Natural killer cell (primary cell): ENCODE results near the gene RGS10. TPM values are rescaled to one million over a fixed set of nuclear protein-coding genes. Genes with fewer than 3 reads are reported as not detected.
A peak's percentile ranks its signal among the peaks of the same experiment; 100 is the strongest.

Source experiments
- ATAC-seq, 3 donors: fragments of 150-1000 bp in 2 of 3; fragments of 200-7000 bp in 1 of 3; cut with Tn5 transposase; 1 replicate in 1 of 3; 2 replicates in 2 of 3; pipeline ENCODE4 v1.10.0; 2021; ENCODE audit warnings: mild to moderate bottlenecking in 2 of 3, moderate library complexity in 2 of 3
- DNase-seq, 2 donors: peaks; one replicate each; pipeline versions ENCODE4 v3.0.0 to v3.0.0-alpha.2; 2013 to 2021; ENCODE audit warnings: mixed read lengths in 1 of 2
- H3K27ac ChIP-seq: one replicate; pipeline ENCODE4 v1.5.1; 2013; ENCODE audit warnings: mild to moderate bottlenecking, low read length
- H3K27me3 ChIP-seq: one replicate; pipeline ENCODE4 v1.6.1; 2013; ENCODE audit warnings: low read length; ENCODE audit not compliant: control insufficient read depth, insufficient read depth
- H3K36me3 ChIP-seq: one replicate; pipeline ENCODE4 v1.6.1; 2013; ENCODE audit warnings: low read length; ENCODE audit not compliant: control insufficient read depth, insufficient read depth
- H3K4me1 ChIP-seq: one replicate; pipeline ENCODE4 v1.6.1; 2013; ENCODE audit warnings: low read length; ENCODE audit not compliant: control insufficient read depth, insufficient read depth
- H3K4me3 ChIP-seq: one replicate; pipeline ENCODE4 v1.5.1; 2013; ENCODE audit warnings: low read length
- H3K9me3 ChIP-seq: one replicate; pipeline ENCODE4 v1.6.1; 2013; ENCODE audit warnings: low read length; ENCODE audit not compliant: control insufficient read depth, insufficient read depth
- H3K27ac Mint-ChIP-seq, 2 donors: one replicate each; pipeline ENCODE4 v1.8.0; 2022; ENCODE audit warnings: mild to moderate bottlenecking in 2 of 2, mixed read lengths in 2 of 2, moderate library complexity in 1 of 2
- H3K27me3 Mint-ChIP-seq, 2 donors: one replicate each; pipeline ENCODE4 v1.8.0; 2022; ENCODE audit warnings: low read depth in 2 of 2, mixed read lengths in 2 of 2
- H3K36me3 Mint-ChIP-seq: one replicate; pipeline ENCODE4 v1.8.0; 2022; ENCODE audit warnings: mixed read lengths
- H3K4me1 Mint-ChIP-seq, 2 donors: one replicate each; pipeline ENCODE4 v1.8.0; 2022; ENCODE audit warnings: mixed read lengths in 2 of 2
- H3K4me3 Mint-ChIP-seq: one replicate; pipeline ENCODE4 v1.8.0; 2022; ENCODE audit warnings: mild to moderate bottlenecking, moderate library complexity, mixed read lengths
- H3K9me3 Mint-ChIP-seq, 2 donors: one replicate each; pipeline ENCODE4 v1.8.0; 2022; ENCODE audit warnings: mixed read lengths in 2 of 2
- WGBS: methylation state at CpG from one replicate; pipeline ENCODE4 v1.1.7; 2013; ENCODE audit warnings: missing lambda C conversion rate; ENCODE audit not compliant: insufficient coverage; 5-methylcytosine and 5-hydroxymethylcytosine counted together
- intact Hi-C: fragments of 100-400 bp; cut with micrococcal nuclease; formaldehyde crosslinking; loops from one replicate; pipeline ENCODE4 v1.14.2; 2022
- total RNA-seq, 4 donors: library from RNA; stranded (reverse); fragments of 120-200 nt in 1 of 4; gene quantifications; one replicate each; pipeline versions ENCODE4 v1.2.3 to v1.2.4, GENCODE V29; 2013 to 2022
- TF ChIP-seq, protein P1 (sequence below): fragments of 200-600 bp; IDR thresholded peaks from one replicate; pipeline ENCODE4 v1.8.0; 2022; ENCODE audit warnings: antibody characterized with exemption

RGS10 gene
- total RNA-seq, 3 donors from 2014 or later (not counting 1 experiment from before 2014, with no cell fraction given), result 13.5 to 25.7 (median 21.4) TPM

DNA sequence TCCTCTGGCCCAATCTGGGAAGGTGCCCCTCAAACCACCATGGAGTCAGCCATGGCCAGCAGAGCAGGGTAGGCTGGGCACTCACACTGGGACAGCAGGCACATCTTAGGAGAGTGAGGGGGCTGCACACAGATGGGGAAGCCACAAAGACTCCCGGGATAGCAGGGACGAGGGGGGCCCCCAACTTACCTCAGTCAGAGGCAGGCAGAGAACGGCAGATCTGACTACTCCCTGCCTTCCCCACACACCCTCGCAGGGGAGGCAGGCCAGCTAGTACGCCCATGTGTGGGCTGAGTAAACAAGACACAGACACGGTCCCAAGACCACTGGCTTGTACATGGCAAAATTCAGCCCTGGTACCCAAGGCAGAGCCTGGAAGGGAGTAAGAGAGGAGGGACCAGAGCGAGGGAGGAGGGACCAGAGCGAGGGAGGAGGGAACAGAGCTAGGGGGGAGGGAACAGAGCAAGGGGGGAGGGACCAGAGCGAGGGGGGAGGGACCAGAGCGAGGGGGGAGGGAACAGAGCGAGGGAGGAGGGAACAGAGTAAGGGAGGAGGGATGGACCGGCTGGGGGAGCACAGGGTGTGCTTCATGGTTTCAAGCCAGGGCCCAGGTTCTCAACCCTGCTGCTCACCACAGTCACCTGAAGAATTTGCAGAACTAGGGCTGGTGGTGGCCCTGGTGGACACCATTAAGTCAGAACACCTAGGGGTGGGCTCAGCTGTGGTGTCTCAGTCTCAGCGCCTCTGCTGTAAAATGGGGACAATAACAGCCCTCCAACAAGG is 73.8 kb downstream of the RGS10 start:
- no peak overlapping the region for H3K4me3 ChIP-seq
- TF ChIP-seq, protein P1, sequence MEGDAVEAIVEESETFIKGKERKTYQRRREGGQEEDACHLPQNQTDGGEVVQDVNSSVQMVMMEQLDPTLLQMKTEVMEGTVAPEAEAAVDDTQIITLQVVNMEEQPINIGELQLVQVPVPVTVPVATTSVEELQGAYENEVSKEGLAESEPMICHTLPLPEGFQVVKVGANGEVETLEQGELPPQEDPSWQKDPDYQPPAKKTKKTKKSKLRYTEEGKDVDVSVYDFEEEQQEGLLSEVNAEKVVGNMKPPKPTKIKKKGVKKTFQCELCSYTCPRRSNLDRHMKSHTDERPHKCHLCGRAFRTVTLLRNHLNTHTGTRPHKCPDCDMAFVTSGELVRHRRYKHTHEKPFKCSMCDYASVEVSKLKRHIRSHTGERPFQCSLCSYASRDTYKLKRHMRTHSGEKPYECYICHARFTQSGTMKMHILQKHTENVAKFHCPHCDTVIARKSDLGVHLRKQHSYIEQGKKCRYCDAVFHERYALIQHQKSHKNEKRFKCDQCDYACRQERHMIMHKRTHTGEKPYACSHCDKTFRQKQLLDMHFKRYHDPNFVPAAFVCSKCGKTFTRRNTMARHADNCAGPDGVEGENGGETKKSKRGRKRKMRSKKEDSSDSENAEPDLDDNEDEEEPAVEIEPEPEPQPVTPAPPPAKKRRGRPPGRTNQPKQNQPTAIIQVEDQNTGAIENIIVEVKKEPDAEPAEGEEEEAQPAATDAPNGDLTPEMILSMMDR, result no peak
- no peaks in the 10 kb centered on the region for H3K27me3 ChIP-seq
- peaks cover 17% of the 10 kb centered on the region for H3K4me1 ChIP-seq
- DNase-seq, result no peak
- Mint-ChIP-seq H3K4me1 (peaks cover 12 to 25% of the 10 kb centered on the region in 2 donors), H3K9me3 (peaks cover 0 to 2% of the 10 kb centered on the region in 2 donors), H3K4me3 (no peak overlapping the region), H3K36me3 (no peaks in the 10 kb centered on the region), H3K27ac (no peak overlapping the region), H3K27me3 (peaks cover 5 to 6% of the 10 kb centered on the region in 2 donors)
- ATAC-seq, result no peak
- intact Hi-C loops, result no loop called here
- no peaks in the 10 kb centered on the region for H3K9me3 ChIP-seq
- 88% methylated on average over 13 of the region's 13 CpGs for WGBS
- no peaks in the 10 kb centered on the region for H3K36me3 ChIP-seq
- H3K27ac ChIP-seq, result no peak overlapping the region

GRCh38 chr10:119466655-119467054 is 75.9 kb downstream of the RGS10 start:
- intact Hi-C loops, result no loop called here
- 9% methylated on average over 7 of the region's 7 CpGs for WGBS
- H3K27ac ChIP-seq, result no peak overlapping the region
- TF ChIP-seq, protein P1, result no peak
- Mint-ChIP-seq H3K27me3 (peaks cover 14 to 15% of the 10 kb centered on the region in 2 donors), H3K36me3 (no peaks in the 10 kb centered on the region), H3K27ac (no peak overlapping the region), H3K4me3 (peak overlapping the region; percentile 40), H3K9me3 (peaks cover 0 to 2% of the 10 kb centered on the region in 2 donors), H3K4me1 (peaks cover 12 to 25% of the 10 kb centered on the region in 2 donors)
- peak; percentile 34 to 65 for DNase-seq
- peaks cover 17% of the 10 kb centered on the region for H3K4me1 ChIP-seq
- no peaks in the 10 kb centered on the region for H3K36me3 ChIP-seq
- H3K4me3 ChIP-seq, result no peak overlapping the region
- peak; percentile 36 to 94 (median 93) for ATAC-seq
- no peaks in the 10 kb centered on the region for H3K27me3 ChIP-seq
- no peaks in the 10 kb centered on the region for H3K9me3 ChIP-seq

- H3K9me3 Mint-ChIP-seq, result peaks cover 0 to 2% of the 10 kb centered on the region in 2 donors
Observed at GRCh38 chr10:119466076-119466475, 76.4 kb downstream of the RGS10 start.

More at GRCh38 chr10:119466076-119466475, 76.4 kb downstream of the RGS10 start:
- 74% methylated on average over 10 of the region's 10 CpGs for WGBS
- no peaks in the 10 kb centered on the region for H3K36me3 Mint-ChIP-seq
- Histone ChIP-seq H3K4me3 (no peak overlapping the region), H3K36me3 (no peaks in the 10 kb centered on the region), H3K27ac (no peak overlapping the region), H3K4me1 (peaks cover 17% of the 10 kb centered on the region), H3K27me3 (no peaks in the 10 kb centered on the region), H3K9me3 (no peaks in the 10 kb centered on the region)
- H3K4me3 Mint-ChIP-seq, result no peak overlapping the region
- H3K27me3 Mint-ChIP-seq, result peaks cover 12 to 14% of the 10 kb centered on the region in 2 donors
- H3K27ac Mint-ChIP-seq, result no peak overlapping the region
- no peak for DNase-seq
- intact Hi-C loops, result no loop called here
- ATAC-seq, result no peak
- TF ChIP-seq, protein P1, result no peak
- H3K4me1 Mint-ChIP-seq, result peaks cover 12 to 25% of the 10 kb centered on the region in 2 donors
